Measurements from ENCODE around the gene SLC6A5.

- TF ChIP-seq CTCF (IDR thresholded peaks at IDR 0.05) (no peak), EZH2phosphoT487 (IDR thresholded peaks at IDR 0.05; ENCODE audit: borderline replicate concordance, low read depth) (no peak), FOXM1 (IDR thresholded peaks at IDR 0.05; ENCODE audit: low read depth) (no peak), EP300 (IDR thresholded peaks at IDR 0.05; ENCODE audit: borderline replicate concordance in 1 of 2, low read depth in 1 of 2, low read length in 1 of 2) (no peak), RAD21 (IDR thresholded peaks at IDR 0.05; ENCODE audit: low read length) (no peak), TAF1 (IDR thresholded peaks at IDR 0.05; ENCODE audit: borderline replicate concordance, low read depth, low read length) (no peak), POLR2AphosphoS5 (IDR thresholded peaks at IDR 0.05; ENCODE audit: low read depth, low read length) (no peak), TEAD4 (IDR thresholded peaks at IDR 0.05; ENCODE audit: borderline replicate concordance, insufficient read depth) (no peak), YY1 (IDR thresholded peaks at IDR 0.05; ENCODE audit: low read depth) (no peak), REST (IDR thresholded peaks at IDR 0.05; ENCODE audit: low read depth, low read length) (no peak), GABPA (IDR thresholded peaks at IDR 0.05; ENCODE audit: low read depth) (no peak), MEF2A (IDR thresholded peaks at IDR 0.05; ENCODE audit: borderline replicate concordance, low read depth) (no peak), USF2 (IDR thresholded peaks at IDR 0.05; ENCODE audit: borderline replicate concordance, low read depth, low read length) (no peak)
Measured at GRCh38 chr11:20604295-20604803, 4.9 kb downstream of the SLC6A5 start.

All from SK-N-SH (cell line).